DOHH2 (cell line): ENCODE results near the gene HSH2D.

Experiments used
- CTCF ChIP-seq: fragments of 200-600 bp; sonication (generic); IDR thresholded peaks from one replicate; pipeline ENCODE4 v1.5.1; 2014; ENCODE audit warnings: antibody characterized with exemption, mild to moderate bottlenecking, low read depth, low read length; ENCODE audit not compliant: poor library complexity, severe bottlenecking
- EZH2phosphoT487 ChIP-seq: fragments of 200-600 bp; sonication (generic); IDR thresholded peaks from 2 replicates; pipeline ENCODE4 v1.6.1; 2017; ENCODE audit warnings: borderline replicate concordance, mild to moderate bottlenecking, antibody characterized with exemption, low read length, moderate library complexity, mixed read lengths

DNA sequence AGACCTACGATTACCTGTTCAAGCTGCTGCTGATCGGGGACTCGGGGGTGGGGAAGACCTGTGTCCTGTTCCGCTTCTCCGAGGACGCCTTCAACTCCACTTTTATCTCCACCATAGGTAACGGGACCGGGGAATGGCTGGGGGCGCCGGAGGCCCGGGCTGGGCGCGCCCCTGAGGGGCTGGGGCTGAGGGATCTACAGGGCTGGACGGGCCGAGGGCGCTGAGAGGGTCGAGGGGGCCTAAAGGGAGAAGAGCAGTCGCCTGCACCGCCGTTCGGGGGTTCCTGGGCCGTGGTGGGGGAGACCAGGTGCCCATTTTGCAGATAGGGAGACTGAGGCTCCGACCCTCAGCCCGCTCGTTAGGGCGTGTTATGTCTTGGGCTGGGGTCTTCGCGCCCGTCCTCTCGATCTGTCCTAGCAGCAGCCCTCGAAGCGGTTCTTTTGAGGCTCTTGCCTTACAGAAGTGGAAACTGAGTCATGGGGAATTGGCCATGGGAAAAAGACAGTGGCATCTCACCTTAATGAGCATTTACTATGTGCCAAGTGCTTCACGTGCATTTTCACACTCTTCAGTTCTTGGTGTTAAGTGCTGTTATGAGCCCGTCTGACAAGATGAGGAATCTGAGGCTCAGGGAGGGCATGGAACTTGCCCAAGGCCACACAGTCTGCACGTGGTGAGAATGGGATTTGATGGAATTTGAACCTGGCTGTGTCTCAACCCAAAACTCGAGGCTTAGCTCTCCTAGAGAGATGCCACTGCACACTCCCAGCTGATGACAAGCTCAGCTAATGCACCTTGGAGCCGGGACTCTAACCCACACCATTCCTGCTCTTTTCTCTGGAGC is 31.4 kb upstream of the HSH2D start:
- TF ChIP-seq CTCF (no peak), EZH2phosphoT487 (no peak)
